ENCODE data around the gene CNST. TPM values are rescaled to one million over a fixed set of nuclear protein-coding genes. Genes with fewer than 3 reads are reported as not detected.
A peak's percentile ranks its signal among the peaks of the same experiment; 100 is the strongest.

CNST gene
- total and polyA plus RNA-seq, 9 of the 15 experiments (the other 6 are each of a cell fraction or from before 2014, with no cell fraction given) = 17.0 to 55.3 (median 30.8) TPM

DNA sequence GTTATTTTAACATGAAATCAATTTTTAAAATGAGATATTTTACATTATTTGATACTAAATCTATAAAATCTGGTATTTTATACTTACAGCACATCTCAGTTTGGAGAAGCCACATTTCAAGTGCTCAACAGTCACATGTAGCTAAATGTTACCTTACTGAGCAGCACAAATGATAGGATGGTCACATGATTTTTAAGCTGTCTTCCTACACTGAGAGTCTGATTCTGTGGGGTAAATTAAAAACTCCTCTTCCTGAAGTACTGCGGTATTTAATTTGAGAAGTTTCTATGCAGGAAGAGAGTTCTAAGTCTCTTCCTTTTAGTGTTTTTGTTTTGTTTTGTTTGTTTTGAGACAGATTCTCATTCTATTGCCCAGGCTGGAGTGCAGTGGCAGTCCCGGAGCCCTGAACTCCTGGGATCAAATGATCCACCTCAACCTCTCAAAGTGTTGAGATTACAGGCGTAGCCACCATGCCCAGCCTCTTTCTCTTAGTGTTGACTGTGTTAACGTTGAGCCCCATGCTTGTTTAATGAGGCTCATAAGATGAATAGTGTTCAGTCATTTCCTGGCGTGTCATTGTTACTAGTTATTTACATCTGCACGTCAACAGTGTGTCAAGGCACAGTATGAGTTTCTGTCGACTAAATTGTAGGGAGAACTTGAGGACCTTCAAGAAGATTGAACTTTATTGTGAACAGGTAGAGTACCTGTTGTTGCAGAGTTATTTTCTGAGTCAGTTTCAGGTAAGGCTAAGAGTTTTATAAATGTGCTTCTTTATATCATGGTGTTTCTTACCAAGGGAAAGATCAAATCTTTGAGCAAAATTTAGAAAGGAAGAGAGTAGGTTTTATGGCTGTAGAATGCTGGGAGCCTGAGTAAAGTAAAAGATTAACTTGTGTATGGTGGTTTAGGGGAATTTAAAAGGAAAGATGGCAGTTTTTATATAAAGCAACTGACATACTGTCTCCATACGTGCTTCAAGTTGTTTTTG, 3.3 kb downstream of the CNST start (continued):
- TF ChIP-seq, protein P1, sequence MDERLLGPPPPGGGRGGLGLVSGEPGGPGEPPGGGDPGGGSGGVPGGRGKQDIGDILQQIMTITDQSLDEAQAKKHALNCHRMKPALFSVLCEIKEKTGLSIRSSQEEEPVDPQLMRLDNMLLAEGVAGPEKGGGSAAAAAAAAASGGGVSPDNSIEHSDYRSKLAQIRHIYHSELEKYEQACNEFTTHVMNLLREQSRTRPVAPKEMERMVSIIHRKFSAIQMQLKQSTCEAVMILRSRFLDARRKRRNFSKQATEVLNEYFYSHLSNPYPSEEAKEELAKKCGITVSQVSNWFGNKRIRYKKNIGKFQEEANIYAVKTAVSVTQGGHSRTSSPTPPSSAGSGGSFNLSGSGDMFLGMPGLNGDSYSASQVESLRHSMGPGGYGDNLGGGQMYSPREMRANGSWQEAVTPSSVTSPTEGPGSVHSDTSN (CRISPR knock-in tag; IDR thresholded peaks at IDR 0.05; ENCODE audit: low read depth) = no peak
- TF ChIP-seq, protein P1 (tag; conservative IDR thresholded peaks at IDR 0.05; ENCODE audit: low read depth) = peak; percentile 81
- TF ChIP-seq HDAC3 (IDR thresholded peaks at IDR 0.05; ENCODE audit: borderline replicate concordance, partially characterized antibody) (peak; percentile 15), ZNF324 (CRISPR knock-in tag; IDR thresholded peaks at IDR 0.05) (no peak), TBL1XR1 (IDR thresholded peaks at IDR 0.05; ENCODE audit: low read length in 2 of 2) (0 out of 4 replicates have a peak, but pooled peaks of 1 of the 2 experiments have one; percentile 19), NFE2L1 (tag; IDR thresholded peaks at IDR 0.05; ENCODE audit: borderline replicate concordance, low read depth) (peak; percentile 19; the same call in 1 of the 2 replicates), NFIC (IDR thresholded peaks at IDR 0.05) (no peak), IRF2 (CRISPR knock-in tag; IDR thresholded peaks at IDR 0.05) (no peak), ETV1 (tag; conservative IDR thresholded peaks at IDR 0.05; ENCODE audit: low read depth) (no peak; the same call in 1 of the 2 replicates), SNIP1 (IDR thresholded peaks at IDR 0.05; ENCODE audit: low read depth) (no peak), NR3C1 (CRISPR knock-in tag; IDR thresholded peaks at IDR 0.05) (no peak), ILF3 (IDR thresholded peaks at IDR 0.05; ENCODE audit: borderline replicate concordance) (no peak), OTX1 (CRISPR knock-in tag; IDR thresholded peaks at IDR 0.05) (no peak), HNRNPK (IDR thresholded peaks at IDR 0.05; ENCODE audit: low read depth, low read length, poor library complexity, severe bottlenecking) (no peak), ATF7 (IDR thresholded peaks at IDR 0.05) (peak; percentile 18; the same call in 1 of the 2 replicates)
- TF ChIP-seq, protein P2, sequence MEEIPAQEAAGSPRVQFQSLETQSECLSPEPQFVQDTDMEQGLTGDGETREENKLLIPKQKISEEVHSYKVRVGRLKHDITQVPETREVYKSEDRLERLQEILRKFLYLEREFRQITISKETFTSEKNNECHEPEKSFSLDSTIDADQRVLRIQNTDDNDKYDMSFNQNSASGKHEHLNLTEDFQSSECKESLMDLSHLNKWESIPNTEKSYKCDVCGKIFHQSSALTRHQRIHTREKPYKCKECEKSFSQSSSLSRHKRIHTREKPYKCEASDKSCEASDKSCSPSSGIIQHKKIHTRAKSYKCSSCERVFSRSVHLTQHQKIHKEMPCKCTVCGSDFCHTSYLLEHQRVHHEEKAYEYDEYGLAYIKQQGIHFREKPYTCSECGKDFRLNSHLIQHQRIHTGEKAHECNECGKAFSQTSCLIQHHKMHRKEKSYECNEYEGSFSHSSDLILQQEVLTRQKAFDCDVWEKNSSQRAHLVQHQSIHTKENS (CRISPR knock-in tag; IDR thresholded peaks at IDR 0.05) = no peak
- TF ChIP-seq, protein P3, sequence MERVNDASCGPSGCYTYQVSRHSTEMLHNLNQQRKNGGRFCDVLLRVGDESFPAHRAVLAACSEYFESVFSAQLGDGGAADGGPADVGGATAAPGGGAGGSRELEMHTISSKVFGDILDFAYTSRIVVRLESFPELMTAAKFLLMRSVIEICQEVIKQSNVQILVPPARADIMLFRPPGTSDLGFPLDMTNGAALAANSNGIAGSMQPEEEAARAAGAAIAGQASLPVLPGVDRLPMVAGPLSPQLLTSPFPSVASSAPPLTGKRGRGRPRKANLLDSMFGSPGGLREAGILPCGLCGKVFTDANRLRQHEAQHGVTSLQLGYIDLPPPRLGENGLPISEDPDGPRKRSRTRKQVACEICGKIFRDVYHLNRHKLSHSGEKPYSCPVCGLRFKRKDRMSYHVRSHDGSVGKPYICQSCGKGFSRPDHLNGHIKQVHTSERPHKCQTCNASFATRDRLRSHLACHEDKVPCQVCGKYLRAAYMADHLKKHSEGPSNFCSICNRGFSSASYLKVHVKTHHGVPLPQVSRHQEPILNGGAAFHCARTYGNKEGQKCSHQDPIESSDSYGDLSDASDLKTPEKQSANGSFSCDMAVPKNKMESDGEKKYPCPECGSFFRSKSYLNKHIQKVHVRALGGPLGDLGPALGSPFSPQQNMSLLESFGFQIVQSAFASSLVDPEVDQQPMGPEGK (CRISPR knock-in tag; IDR thresholded peaks at IDR 0.05; ENCODE audit: borderline replicate concordance) = no peak
- TF ChIP-seq, protein P4, sequence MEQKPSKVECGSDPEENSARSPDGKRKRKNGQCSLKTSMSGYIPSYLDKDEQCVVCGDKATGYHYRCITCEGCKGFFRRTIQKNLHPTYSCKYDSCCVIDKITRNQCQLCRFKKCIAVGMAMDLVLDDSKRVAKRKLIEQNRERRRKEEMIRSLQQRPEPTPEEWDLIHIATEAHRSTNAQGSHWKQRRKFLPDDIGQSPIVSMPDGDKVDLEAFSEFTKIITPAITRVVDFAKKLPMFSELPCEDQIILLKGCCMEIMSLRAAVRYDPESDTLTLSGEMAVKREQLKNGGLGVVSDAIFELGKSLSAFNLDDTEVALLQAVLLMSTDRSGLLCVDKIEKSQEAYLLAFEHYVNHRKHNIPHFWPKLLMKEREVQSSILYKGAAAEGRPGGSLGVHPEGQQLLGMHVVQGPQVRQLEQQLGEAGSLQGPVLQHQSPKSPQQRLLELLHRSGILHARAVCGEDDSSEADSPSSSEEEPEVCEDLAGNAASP (IDR thresholded peaks at IDR 0.05) = no peak

All from K562 (cell line).